Colonic mucosa (tissue), 4 donors: ENCODE measurements around the gene FGR. TPM values are rescaled to one million over a fixed set of nuclear protein-coding genes. Genes with fewer than 3 reads are reported as not detected.

Experiments
- DNase-seq: peaks from one replicate; pipeline ENCODE4 v3.0.0-alpha.2; 2020
- H3K27ac ChIP-seq: fragments of 200-600 bp; one replicate; pipeline ENCODE4 v1.8.0; 2021
- H3K27me3 ChIP-seq: fragments of 200-600 bp; one replicate; pipeline ENCODE4 v1.8.0; 2021
- H3K36me3 ChIP-seq: fragments of 200-600 bp; one replicate; pipeline ENCODE4 v1.8.0; 2021
- H3K4me1 ChIP-seq: fragments of 200-600 bp; one replicate; pipeline ENCODE4 v1.8.0; 2021; ENCODE audit warnings: mild to moderate bottlenecking
- H3K4me3 ChIP-seq: fragments of 200-600 bp; one replicate; pipeline ENCODE4 v1.8.0; 2021
- H3K9ac ChIP-seq, 2 donors: one replicate each; pipeline ENCODE4 v1.7.0; 2013; ENCODE audit warnings: control low read depth in 2 of 2, low read depth in 2 of 2, low read length in 2 of 2
- H3K9me3 ChIP-seq: fragments of 200-600 bp; one replicate; pipeline ENCODE4 v1.8.0; 2021
- intact Hi-C: fragments of 100-400 bp; cut with DNase I; formaldehyde crosslinking; loops from one replicate; pipeline ENCODE4 v1.14.1; 2022
- total RNA-seq, 2 donors: library from RNA; stranded (reverse); fragmentation: NEBNext Ultra II Directional in 1 of 2; extraction: Animal tissue kit (Norgen Biotek cat#: 25700) in 1 of 2; gene quantifications; one replicate each; pipeline ENCODE4 v1.2.1, GENCODE V29; 2021
- TF ChIP-seq, protein P1 (sequence below): fragments of 200-600 bp; IDR thresholded peaks from one replicate; pipeline ENCODE4 v1.8.0; 2022; ENCODE audit warnings: antibody characterized with exemption, mild to moderate bottlenecking
- donor health status: healthy.
- donor health status: DM: no; HTN: no; CAD: no.
- donor health status: DM: no; HTN: no; CAD: no.

FGR gene
- total RNA-seq, 2 donors from 2014 or later: 1.4 to 2.0 TPM

GRCh38 chr1:27602462-27603308, 32.3 kb downstream of the FGR start:
- H3K27me3 ChIP-seq: no peaks in the 10 kb centered on the region
- H3K4me3 ChIP-seq: peak overlapping the region; percentile 95
- intact Hi-C loops: loop anchor here (10.0 kb wide), 1 partner anchor 298 kb away; no protein-coding TSS in a partner anchor
- H3K4me1 ChIP-seq: peaks cover 5% of the 10 kb centered on the region
- H3K9ac ChIP-seq: peak overlapping the region; percentile 86 to 88
- H3K9me3 ChIP-seq: no peaks in the 10 kb centered on the region
- H3K27ac ChIP-seq: peak overlapping the region; percentile 84
- H3K36me3 ChIP-seq: no peaks in the 10 kb centered on the region
- TF ChIP-seq, protein P1, sequence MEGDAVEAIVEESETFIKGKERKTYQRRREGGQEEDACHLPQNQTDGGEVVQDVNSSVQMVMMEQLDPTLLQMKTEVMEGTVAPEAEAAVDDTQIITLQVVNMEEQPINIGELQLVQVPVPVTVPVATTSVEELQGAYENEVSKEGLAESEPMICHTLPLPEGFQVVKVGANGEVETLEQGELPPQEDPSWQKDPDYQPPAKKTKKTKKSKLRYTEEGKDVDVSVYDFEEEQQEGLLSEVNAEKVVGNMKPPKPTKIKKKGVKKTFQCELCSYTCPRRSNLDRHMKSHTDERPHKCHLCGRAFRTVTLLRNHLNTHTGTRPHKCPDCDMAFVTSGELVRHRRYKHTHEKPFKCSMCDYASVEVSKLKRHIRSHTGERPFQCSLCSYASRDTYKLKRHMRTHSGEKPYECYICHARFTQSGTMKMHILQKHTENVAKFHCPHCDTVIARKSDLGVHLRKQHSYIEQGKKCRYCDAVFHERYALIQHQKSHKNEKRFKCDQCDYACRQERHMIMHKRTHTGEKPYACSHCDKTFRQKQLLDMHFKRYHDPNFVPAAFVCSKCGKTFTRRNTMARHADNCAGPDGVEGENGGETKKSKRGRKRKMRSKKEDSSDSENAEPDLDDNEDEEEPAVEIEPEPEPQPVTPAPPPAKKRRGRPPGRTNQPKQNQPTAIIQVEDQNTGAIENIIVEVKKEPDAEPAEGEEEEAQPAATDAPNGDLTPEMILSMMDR: no peak
- DNase-seq: peak; percentile 61

DNA sequence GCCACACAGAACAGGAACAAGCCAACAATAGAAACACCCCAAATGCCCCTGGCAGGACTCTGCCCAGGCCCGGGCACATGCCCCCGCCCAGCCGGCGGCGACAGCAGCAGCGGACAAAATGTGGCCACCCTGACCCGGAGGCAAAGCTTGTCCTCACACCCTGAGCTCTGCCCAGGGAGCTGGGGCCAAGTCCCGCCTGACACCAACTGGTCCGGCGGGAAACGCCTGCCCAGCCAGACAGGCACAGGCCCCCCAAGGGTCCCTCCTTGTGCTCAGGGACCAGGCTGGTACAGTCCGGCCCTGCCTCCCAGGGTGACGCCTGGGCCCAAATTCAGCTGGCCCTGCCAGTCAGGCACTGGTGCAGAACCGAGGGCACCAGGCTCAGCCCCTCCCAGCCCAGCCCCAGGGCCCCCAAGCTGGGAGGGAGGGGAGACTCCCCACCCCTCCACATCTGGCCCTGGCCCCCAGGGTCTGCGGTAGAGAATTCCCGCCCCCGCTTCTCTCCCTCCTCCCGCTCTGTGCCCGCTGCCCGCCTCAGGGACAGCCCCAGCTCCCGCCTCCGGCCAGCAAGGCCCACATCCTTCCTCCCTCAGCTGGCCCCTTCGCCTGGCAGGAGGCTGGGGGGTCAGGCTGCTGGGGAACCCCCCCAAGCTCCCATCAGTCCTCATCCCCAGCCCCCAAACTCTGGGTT, 33.1 kb downstream of the FGR start:
- no peaks in the 10 kb centered on the region for H3K27me3 ChIP-seq
- peak; percentile 66 for DNase-seq
- peak overlapping the region; percentile 64 to 73 for H3K9ac ChIP-seq
- TF ChIP-seq, protein P1: no peak
- intact Hi-C loops: loop anchor here (10.0 kb wide), 1 partner anchor 297 kb away; no protein-coding TSS in a partner anchor
- H3K4me1 ChIP-seq: peaks cover 5% of the 10 kb centered on the region
- peak overlapping the region; percentile 95 for H3K4me3 ChIP-seq
- no peaks in the 10 kb centered on the region for H3K36me3 ChIP-seq
- no peaks in the 10 kb centered on the region for H3K9me3 ChIP-seq
- peak overlapping the region; percentile 84 for H3K27ac ChIP-seq

DNA sequence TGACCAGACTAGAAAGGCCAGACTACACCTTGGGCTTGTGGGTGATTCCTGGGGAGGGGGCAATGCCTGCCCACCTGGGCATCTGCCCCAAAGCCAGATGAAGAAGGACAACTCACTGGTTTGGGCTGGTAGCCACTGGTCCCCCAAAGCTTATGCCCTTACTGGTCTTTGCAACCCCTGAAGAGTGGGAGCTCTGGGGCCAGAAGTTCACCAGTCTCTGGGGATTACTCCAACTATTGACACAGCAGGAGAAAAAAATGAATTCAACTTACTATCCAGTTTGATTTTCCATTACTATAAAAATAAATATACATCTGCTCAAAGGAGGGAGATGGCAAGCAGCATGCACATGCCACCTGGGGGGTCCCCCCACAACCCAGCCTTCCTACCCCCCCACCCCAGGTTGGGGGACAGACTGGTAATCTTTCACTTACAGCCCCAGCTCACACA, 33.6 kb downstream of the FGR start:
- H3K27me3 ChIP-seq: no peaks in the 10 kb centered on the region
- DNase-seq: no peak
- H3K4me3 ChIP-seq: peak overlapping the region; percentile 95
- no peaks in the 10 kb centered on the region for H3K36me3 ChIP-seq
- H3K9me3 ChIP-seq: no peaks in the 10 kb centered on the region
- H3K9ac ChIP-seq: peak overlapping the region; percentile 60 to 73
- TF ChIP-seq, protein P1: no peak
- H3K4me1 ChIP-seq: peaks cover 5% of the 10 kb centered on the region
- intact Hi-C loops: loop anchor here (10.0 kb wide), 1 partner anchor 297 kb away; no protein-coding TSS in a partner anchor
- H3K27ac ChIP-seq: peak overlapping the region; percentile 84

GRCh38 chr1:27600498-27601175, 34.3 kb downstream of the FGR start:
- no peaks in the 10 kb centered on the region for H3K27me3 ChIP-seq
- H3K27ac ChIP-seq: peak overlapping the region; percentile 18
- H3K9ac ChIP-seq: no peak overlapping the region

More at GRCh38 chr1:27600498-27601175, 34.3 kb downstream of the FGR start:
- TF ChIP-seq, protein P1: no peak
- Histone ChIP-seq H3K36me3 (no peaks in the 10 kb centered on the region), H3K4me3 (no peak overlapping the region), H3K9me3 (no peaks in the 10 kb centered on the region), H3K4me1 (peaks cover 5% of the 10 kb centered on the region)
- DNase-seq: no peak
- intact Hi-C loops: loop anchor here (10.0 kb wide), 1 partner anchor 296 kb away; no protein-coding TSS in a partner anchor
